HepG2 (cell line): Measurements from ENCODE around the gene HAUS5. TPM values are rescaled to one million over a fixed set of nuclear protein-coding genes. Genes with fewer than 3 reads are reported as not detected.

Source experiments
- ATF2 ChIP-seq: sonication (generic); formaldehyde crosslinking; IDR thresholded peaks from 2 replicates; pipeline ENCODE4 v1.4.0; 2020; ENCODE audit warnings: missing genetic modification reagents
- BCL6 ChIP-seq: IDR thresholded peaks from 2 replicates; pipeline ENCODE4 v1.6.1; 2016; ENCODE audit warnings: missing genetic modification reagents, missing compliant biosample characterization
- BORCS8-MEF2B ChIP-seq: sonication (generic); formaldehyde crosslinking; IDR thresholded peaks from 2 replicates; pipeline ENCODE4 v1.8.0; 2022; ENCODE audit warnings: mild to moderate bottlenecking, missing genetic modification reagents
- CCAR2 ChIP-seq: fragments of 200-400 bp; formaldehyde crosslinking; optimal IDR thresholded peaks from 2 replicates; pipeline ENCODE3; 2018; ENCODE audit warnings: low read depth, mild to moderate bottlenecking, low read length, moderate library complexity
- CREM ChIP-seq, 2 experiments: sonication (generic) in 1 of 2; formaldehyde crosslinking in 1 of 2; IDR thresholded peaks; 2 replicates each; pipeline versions ENCODE4 v1.4.0 to v1.6.1; 2016 to 2020; ENCODE audit warnings: antibody characterized with exemption in 1 of 2, mild to moderate bottlenecking in 1 of 2, missing genetic modification reagents in 1 of 2
- ESRRA ChIP-seq: sonication (generic); formaldehyde crosslinking; IDR thresholded peaks from 2 replicates; pipeline ENCODE4 v1.5.1; 2020; ENCODE audit warnings: mild to moderate bottlenecking, low read depth, missing genetic modification reagents
- IKZF5 ChIP-seq: IDR thresholded peaks from 2 replicates; pipeline ENCODE4 v1.6.1; 2018; ENCODE audit warnings: missing genetic modification reagents, mild to moderate bottlenecking, missing compliant biosample characterization
- KAT8 ChIP-seq: IDR thresholded peaks from 2 replicates; pipeline ENCODE4 v1.6.1; 2016; ENCODE audit warnings: missing genetic modification reagents, missing compliant biosample characterization
- MAFG ChIP-seq: sonication (generic); formaldehyde crosslinking; IDR thresholded peaks from 2 replicates; pipeline ENCODE4 v1.5.1; 2020; ENCODE audit warnings: mild to moderate bottlenecking, missing genetic modification reagents
- MAX ChIP-seq: IDR thresholded peaks from 2 replicates; pipeline ENCODE4 v1.6.1; 2012; ENCODE audit warnings: inconsistent platforms
- MEF2D ChIP-seq: sonication (generic); formaldehyde crosslinking; IDR thresholded peaks from 2 replicates; pipeline ENCODE4 v1.5.1; 2020; ENCODE audit warnings: mild to moderate bottlenecking, missing genetic modification reagents
- ZBTB20 ChIP-seq: sonication (generic); formaldehyde crosslinking; IDR thresholded peaks from 2 replicates; pipeline ENCODE4 v1.8.1; 2023; ENCODE audit warnings: missing genetic modification reagents, low read depth, mild to moderate bottlenecking, borderline replicate concordance
- ZBTB44 ChIP-seq: sonication (generic); formaldehyde crosslinking; IDR thresholded peaks from 2 replicates; pipeline ENCODE4 v1.4.0; 2020; ENCODE audit warnings: missing genetic modification reagents
- ZBTB7A ChIP-seq: sonication (generic); formaldehyde crosslinking; IDR thresholded peaks from 2 replicates; pipeline ENCODE4 v1.8.0; 2022; ENCODE audit warnings: mild to moderate bottlenecking, missing genetic modification reagents
- ZFP82 ChIP-seq: sonication (generic); formaldehyde crosslinking; IDR thresholded peaks from 2 replicates; pipeline ENCODE4 v1.5.1; 2020; ENCODE audit warnings: mild to moderate bottlenecking, missing genetic modification reagents, borderline replicate concordance
- ZNF224 ChIP-seq: sonication (generic); formaldehyde crosslinking; IDR thresholded peaks from 2 replicates; pipeline ENCODE4 v1.5.0; 2020; ENCODE audit warnings: mild to moderate bottlenecking, missing genetic modification reagents
- ZNF512B ChIP-seq: sonication (generic); formaldehyde crosslinking; IDR thresholded peaks from 2 replicates; pipeline ENCODE4 v1.5.1; 2020; ENCODE audit warnings: missing genetic modification reagents, mild to moderate bottlenecking, borderline replicate concordance
- ZNF543 ChIP-seq: sonication (generic); formaldehyde crosslinking; IDR thresholded peaks from 2 replicates; pipeline ENCODE4 v1.4.0; 2020; ENCODE audit warnings: mild to moderate bottlenecking, missing genetic modification reagents
- ZNF629 ChIP-seq: sonication (generic); formaldehyde crosslinking; conservative IDR thresholded peaks from 2 replicates; pipeline ENCODE4 v1.5.0; 2020; ENCODE audit warnings: missing genetic modification reagents
- ZNF7 ChIP-seq: IDR thresholded peaks from 2 replicates; pipeline ENCODE4 v1.6.1; 2016; ENCODE audit warnings: missing biosample characterization, missing genetic modification reagents
- ZNF766 ChIP-seq: sonication (generic); formaldehyde crosslinking; IDR thresholded peaks from 2 replicates; pipeline ENCODE4 v1.5.0; 2020; ENCODE audit warnings: missing genetic modification reagents, borderline replicate concordance
- ZSCAN12 ChIP-seq: sonication (generic); formaldehyde crosslinking; IDR thresholded peaks from 2 replicates; pipeline ENCODE4 v1.9.0; 2021; ENCODE audit warnings: mild to moderate bottlenecking, missing genetic modification reagents
- polyA plus RNA-seq, 8 experiments: library from polyadenylated mRNA; depleted of rRNA in 3 of 8; stranded (reverse) in 7 of 8; unstranded in 1 of 8; fragments of >200 nt; fragmentation: Illumina TruSeq in 4 of 8; extraction: Trizol in 4 of 8; gene quantifications; 2 replicates each; pipeline versions ENCODE4 v1.2.1 to v1.2.3, GENCODE V29; 2011 to 2016; ENCODE audit warnings: low read depth in 4 of 8, missing spikeins in 1 of 8, mixed read lengths in 1 of 8; ENCODE audit not compliant: insufficient read depth in 1 of 8
- total RNA-seq, 5 experiments: library from RNA; depleted of rRNA; stranded (reverse); fragments of >200 nt; fragmentation: Illumina TruSeq; extraction: Trizol; gene quantifications; 2 replicates each; pipeline ENCODE4 v1.2.3, GENCODE V29; 2016; ENCODE audit warnings: low read depth in 1 of 5

Gene HAUS5
- total and polyA plus RNA-seq, 2 of the 13 experiments (the other 11 are each of a cell fraction or from before 2014, with no cell fraction given), result 10.3 to 17.7 TPM

GRCh38 chr19:35643255-35644205, 31.0 kb downstream of the HAUS5 start (continued):
- TF ChIP-seq ZNF766 (CRISPR knock-in tag) (peak; percentile 84; the same call in 1 of the 2 replicates), ZBTB7A (CRISPR knock-in tag) (peak; percentile 84), IKZF5 (CRISPR knock-in tag) (peak; percentile 66; the same call in 1 of the 2 replicates), ZBTB44 (CRISPR knock-in tag) (no peak), ZNF512B (CRISPR knock-in tag) (no peak), ZSCAN12 (no peak), CREM (IDR thresholded peaks at IDR 0.05) (no peak), CREM (CRISPR knock-in tag; IDR thresholded peaks at IDR 0.05) (no peak), ZNF543 (CRISPR knock-in tag) (peak; percentile 50; the same call in 1 of the 2 replicates), ZBTB20 (CRISPR knock-in tag) (no peak), MAX (peak; percentile 97), ZNF7 (CRISPR knock-in tag) (no peak), ZNF224 (CRISPR knock-in tag) (no peak), ZFP82 (no peak), KAT8 (CRISPR knock-in tag) (peak; percentile 66), ESRRA (no peak; the same call in 1 of the 2 replicates), ATF2 (no peak; the same call in 1 of the 2 replicates), ZNF629 (no peak; the same call in 1 of the 2 replicates), MAFG (CRISPR knock-in tag) (no peak), MEF2D (CRISPR knock-in tag) (no peak), BORCS8-MEF2B (CRISPR knock-in tag) (peak; percentile 75), CCAR2 (no peak), BCL6 (CRISPR knock-in tag) (no peak; the same call in 1 of the 2 replicates)
